AG09319 (cell line): ENCODE measurements around the gene SLC35A3.

ENCODE experiments used
- DNase-seq: peaks from one replicate; pipeline ENCODE4 v3.0.0-alpha.2; 2010; ENCODE audit warnings: low read depth; ENCODE audit errors: extremely low read depth
- TF ChIP-seq, protein P1 (sequence below): IDR thresholded peaks from 2 replicates; pipeline ENCODE4 v1.5.1; 2011; ENCODE audit warnings: low read depth, mild to moderate bottlenecking, inconsistent platforms, low read length, moderate library complexity

Gene SLC35A3

DNA sequence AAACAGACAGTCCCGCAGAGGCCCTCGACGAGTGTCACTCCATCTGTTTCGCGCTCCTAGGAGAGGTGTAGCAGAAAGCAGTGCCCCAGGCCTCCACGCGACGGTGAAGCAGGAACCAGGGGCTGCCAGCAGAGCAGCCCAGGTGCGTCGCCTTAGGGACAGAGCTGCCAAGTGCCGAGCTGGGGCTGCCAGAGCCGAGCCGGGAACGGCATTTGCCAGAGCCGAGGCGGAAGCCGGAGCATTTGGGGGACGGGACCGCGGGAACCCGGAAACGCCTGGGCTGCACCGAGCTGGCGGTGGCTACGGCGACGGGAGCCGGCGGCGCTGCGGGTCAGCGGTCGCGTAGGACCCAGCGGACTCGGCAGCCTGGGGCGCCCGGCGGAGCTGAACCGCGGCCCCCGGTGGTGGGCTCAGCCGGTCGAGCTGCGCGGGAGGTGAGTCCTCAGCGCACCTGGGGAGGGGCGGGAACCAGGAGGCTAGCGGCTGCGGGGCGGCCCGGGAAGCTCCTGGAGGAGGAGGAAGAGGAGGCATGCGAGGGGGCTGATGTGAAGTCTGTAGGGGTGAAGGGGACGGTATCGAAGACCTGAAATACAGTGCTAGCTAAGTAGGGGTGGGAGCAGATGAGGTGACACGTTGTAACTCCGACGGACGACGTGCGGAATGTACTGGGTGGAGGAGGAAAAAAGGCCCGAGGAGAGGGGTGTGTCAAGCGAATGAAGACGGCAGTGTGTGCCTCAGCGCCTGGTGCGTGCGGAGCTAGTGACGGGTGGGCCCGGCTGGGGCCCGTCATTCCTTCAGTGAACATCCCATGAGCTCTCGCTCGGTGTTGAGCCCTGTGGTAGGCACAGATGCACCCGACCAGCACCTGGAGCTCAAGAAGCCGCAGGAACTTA is at the start of gene SLC35A3:
SLC35A3 (plus strand) TSS at position 268 of the 893 bp plus-strand sequence. CDS start 23,559 bp downstream, outside the sequence.
- peak; percentile 15 for DNase-seq
- TF ChIP-seq, protein P1, sequence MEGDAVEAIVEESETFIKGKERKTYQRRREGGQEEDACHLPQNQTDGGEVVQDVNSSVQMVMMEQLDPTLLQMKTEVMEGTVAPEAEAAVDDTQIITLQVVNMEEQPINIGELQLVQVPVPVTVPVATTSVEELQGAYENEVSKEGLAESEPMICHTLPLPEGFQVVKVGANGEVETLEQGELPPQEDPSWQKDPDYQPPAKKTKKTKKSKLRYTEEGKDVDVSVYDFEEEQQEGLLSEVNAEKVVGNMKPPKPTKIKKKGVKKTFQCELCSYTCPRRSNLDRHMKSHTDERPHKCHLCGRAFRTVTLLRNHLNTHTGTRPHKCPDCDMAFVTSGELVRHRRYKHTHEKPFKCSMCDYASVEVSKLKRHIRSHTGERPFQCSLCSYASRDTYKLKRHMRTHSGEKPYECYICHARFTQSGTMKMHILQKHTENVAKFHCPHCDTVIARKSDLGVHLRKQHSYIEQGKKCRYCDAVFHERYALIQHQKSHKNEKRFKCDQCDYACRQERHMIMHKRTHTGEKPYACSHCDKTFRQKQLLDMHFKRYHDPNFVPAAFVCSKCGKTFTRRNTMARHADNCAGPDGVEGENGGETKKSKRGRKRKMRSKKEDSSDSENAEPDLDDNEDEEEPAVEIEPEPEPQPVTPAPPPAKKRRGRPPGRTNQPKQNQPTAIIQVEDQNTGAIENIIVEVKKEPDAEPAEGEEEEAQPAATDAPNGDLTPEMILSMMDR, result no peak

DNA sequence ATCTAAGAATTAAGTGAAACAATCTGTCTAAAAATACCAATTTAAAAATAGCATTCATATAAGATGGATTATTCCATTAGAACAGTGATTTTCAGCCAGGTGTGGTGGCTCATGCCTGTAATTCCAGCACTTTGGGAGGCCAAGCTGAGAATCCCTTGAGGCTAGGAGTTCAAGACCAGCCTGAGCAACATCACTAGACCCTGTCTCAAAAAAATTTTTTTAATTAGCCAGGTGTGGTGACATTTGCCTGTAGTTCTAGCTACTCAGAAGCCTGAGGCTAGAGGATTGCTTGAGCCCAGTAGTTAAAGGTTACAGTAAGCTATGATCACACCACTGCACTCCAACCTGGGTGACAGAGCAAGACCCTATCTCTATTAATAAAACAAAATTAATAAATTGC is 35.0 kb upstream of the SLC35A3 start:
- TF ChIP-seq, protein P1, result no peak
- no peak for DNase-seq

DNA sequence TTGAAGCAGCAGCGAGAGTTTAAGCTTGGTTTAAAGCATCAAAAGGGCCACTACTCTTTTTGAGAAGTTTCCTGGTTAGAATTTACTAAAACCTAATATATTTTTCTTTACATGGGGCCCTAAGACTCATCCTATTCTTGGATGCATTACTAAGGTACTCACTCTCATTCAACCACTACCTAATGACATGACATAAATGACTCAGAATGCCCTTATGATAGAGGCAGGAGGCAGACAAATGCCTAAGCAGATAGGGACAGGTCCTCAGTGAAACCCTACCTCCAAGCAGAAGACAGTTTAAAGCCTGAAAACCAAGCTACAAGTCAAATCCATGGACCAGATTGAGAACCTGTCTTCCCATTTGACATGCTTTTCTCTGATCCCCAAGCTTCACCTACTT is 34.3 kb upstream of the SLC35A3 start:
- no peak for DNase-seq
- TF ChIP-seq, protein P1, result no peak

DNA sequence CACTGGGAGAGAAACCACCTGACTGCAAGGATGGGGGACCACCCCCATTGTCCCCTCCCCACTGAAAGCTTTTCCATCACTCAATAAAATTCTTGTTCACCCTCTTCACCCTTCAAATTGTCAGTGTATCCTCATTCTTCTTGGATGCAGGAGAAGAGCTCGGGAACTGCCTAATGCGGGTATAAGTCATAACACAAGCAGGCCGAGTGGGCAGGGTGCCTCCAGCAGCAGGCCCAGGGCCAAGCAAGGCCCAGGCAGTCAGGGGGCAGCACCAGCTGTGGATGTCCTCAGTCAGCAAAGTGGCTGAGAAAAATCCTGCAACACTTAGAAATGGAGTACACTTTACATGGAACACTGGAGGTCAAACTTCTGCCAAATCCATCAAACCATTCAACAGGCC is 33.7 kb upstream of the SLC35A3 start:
- TF ChIP-seq, protein P1, result no peak

DNA sequence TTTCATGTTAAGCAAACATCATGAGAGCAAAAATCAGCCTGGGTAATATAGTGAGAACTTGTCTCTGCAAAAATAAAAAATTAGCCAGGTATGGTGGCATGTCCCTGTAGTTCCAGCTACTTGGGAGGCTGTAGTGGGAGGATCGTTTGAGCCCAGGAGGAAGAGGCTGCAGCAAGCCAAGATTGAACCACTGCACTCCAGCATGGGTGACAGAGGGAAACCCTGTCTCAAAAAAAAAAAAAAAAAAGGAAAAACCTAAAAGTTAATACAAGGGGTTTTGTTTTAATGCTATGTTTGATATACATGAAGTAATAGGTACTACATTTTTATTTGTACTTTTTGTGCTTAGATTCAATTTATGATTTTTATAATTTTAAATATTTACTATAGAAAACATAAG is 27.1 kb upstream of the SLC35A3 start:
- no peak for DNase-seq

More for the DNA sequence above, 33.7 kb upstream of the SLC35A3 start:
- DNase-seq, result no peak

DNA sequence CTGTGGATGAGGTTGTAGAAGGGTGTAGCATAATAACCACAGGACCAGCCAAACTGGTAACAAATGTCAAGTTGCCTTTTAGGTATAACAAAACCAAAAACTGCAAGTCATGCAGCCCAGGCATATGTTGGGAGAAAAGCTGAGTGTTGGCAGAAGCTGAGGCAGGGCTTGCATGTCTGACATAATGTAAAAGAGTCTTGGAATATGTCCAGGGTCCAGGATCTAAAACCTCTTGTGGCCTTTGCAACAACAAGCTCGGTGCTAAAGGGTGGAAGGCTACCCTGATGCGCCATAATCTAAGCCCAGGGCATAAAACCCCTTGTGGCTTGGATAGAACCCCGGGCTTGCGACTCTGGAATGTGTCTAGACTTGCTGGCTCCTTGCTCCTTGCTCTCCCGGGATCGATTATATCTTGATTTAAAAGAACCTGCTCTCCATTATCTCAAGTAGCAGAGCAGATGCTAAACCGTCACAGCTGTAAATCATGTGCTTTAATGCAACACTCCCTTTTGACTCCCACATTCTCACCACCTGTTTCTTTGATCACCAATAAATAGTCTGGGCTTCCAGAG is 26.5 kb upstream of the SLC35A3 start:
- TF ChIP-seq, protein P1, result no peak
- DNase-seq, result peak; percentile 79

More for the DNA sequence above, 27.1 kb upstream of the SLC35A3 start:
- TF ChIP-seq, protein P1, result no peak

DNA sequence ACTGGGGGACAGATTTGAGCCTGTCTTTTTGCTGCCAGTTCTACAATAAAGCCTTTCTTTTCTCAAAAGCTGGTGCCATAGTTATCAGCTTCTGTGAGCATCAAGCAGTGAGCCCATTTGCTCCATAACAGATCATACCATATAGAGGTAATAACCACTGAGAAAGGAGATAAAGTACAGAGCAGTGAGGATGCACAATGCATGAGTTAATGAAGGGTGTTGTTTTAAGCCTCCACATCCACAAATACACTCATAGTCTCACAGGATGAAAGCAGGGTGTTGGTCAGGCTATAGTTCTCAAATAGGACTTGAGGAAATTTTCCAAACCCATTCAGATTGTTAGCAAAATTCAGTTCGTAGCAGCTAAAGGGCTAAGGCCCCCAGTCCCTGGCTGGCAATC is 25.6 kb upstream of the SLC35A3 start:
- TF ChIP-seq, protein P1, result no peak

More for the DNA sequence above, 25.6 kb upstream of the SLC35A3 start:
- no peak for DNase-seq
